Activated B cell treated with CpG ODN at 0.5 μM for 24 hours (primary cell): ENCODE measurements around the gene LCA5L. TPM values are rescaled to one million over a fixed set of nuclear protein-coding genes. Genes with fewer than 3 reads are reported as not detected.

Experiments
- ATAC-seq: fragments of 200-7000 bp; cut with Tn5 transposase; one replicate; pipeline ENCODE4 v1.10.0; 2021; ENCODE audit warnings: low read depth, mild to moderate bottlenecking, moderate library complexity
- CTCF ChIA-PET: fragments of 350-600 bp; sonication (Branson Sonifier 250); formaldehyde crosslinking; loops from one replicate; lab custom pipeline; 2021; ENCODE audit warnings: antibody characterized with exemption; lab: Charles Lee
- POLR2A ChIA-PET: fragments of 350-600 bp; sonication (Branson Sonifier 250); formaldehyde crosslinking; loops from one replicate; lab custom pipeline; 2021; ENCODE audit warnings: antibody characterized with exemption; lab: Charles Lee
- DNase-seq: peaks from one replicate; pipeline ENCODE4 v3.0.0; 2022
- H3K27ac Mint-ChIP-seq: one replicate; pipeline ENCODE4 v1.8.0; 2020; ENCODE audit warnings: mixed read lengths
- H3K27me3 Mint-ChIP-seq: one replicate; pipeline ENCODE4 v1.8.0; 2021; ENCODE audit warnings: mixed read lengths
- H3K36me3 Mint-ChIP-seq: one replicate; pipeline ENCODE4 v1.8.0; 2021; ENCODE audit warnings: low read depth, mixed read lengths
- H3K4me1 Mint-ChIP-seq: one replicate; pipeline ENCODE4 v1.8.0; 2021; ENCODE audit warnings: mixed read lengths
- H3K4me3 Mint-ChIP-seq: one replicate; pipeline ENCODE4 v1.8.0; 2020; ENCODE audit warnings: mild to moderate bottlenecking, mixed read lengths
- H3K9me3 Mint-ChIP-seq: one replicate; pipeline ENCODE4 v1.8.0; 2020; ENCODE audit warnings: mixed read lengths
- CTCF ChIP-seq: fragments of 200-600 bp; IDR thresholded peaks from one replicate; pipeline ENCODE4 v1.8.0; 2022; ENCODE audit warnings: antibody characterized with exemption, mild to moderate bottlenecking
- intact Hi-C: fragments of 100-400 bp; cut with micrococcal nuclease; formaldehyde crosslinking; loops from one replicate; pipeline ENCODE4 v1.15.1; 2024
- total RNA-seq: library from RNA; stranded (reverse); gene quantifications from 2 replicates; pipeline ENCODE4 v1.2.3, GENCODE V29; 2022

Gene LCA5L
- total RNA-seq, 1 donor from 2014 or later = 0.33 TPM

- no peak for ATAC-seq
- no peak for TF ChIP-seq CTCF
- intact Hi-C loops = no loop called here
- Mint-ChIP-seq H3K4me3 (no peak overlapping the region), H3K4me1 (no peaks in the 10 kb centered on the region), H3K27me3 (no peaks in the 10 kb centered on the region), H3K36me3 (peaks cover 28% of the 10 kb centered on the region), H3K9me3 (no peaks in the 10 kb centered on the region), H3K27ac (no peak overlapping the region)
- DNase-seq = no peak
- CTCF ChIA-PET = interaction anchor here (1.4 kb wide), 1 partner anchor 69 kb away, joined by 3 read pairs; no protein-coding TSS in a partner anchor
- POLR2A ChIA-PET = no interaction called here
Measured at GRCh38 chr21:39400173-39400572, 45.4 kb downstream of the LCA5L start.

- H3K4me1 Mint-ChIP-seq = no peaks in the 10 kb centered on the region
- no peak overlapping the region for H3K4me3 Mint-ChIP-seq
- DNase-seq (no peak), ATAC-seq (no peak)
- H3K36me3 Mint-ChIP-seq = peaks cover 45% of the 10 kb centered on the region
- CTCF ChIA-PET = no interaction called here
- no peak overlapping the region for H3K27ac Mint-ChIP-seq
- no peaks in the 10 kb centered on the region for H3K27me3 Mint-ChIP-seq
- no peaks in the 10 kb centered on the region for H3K9me3 Mint-ChIP-seq
- no peak for TF ChIP-seq CTCF
- POLR2A ChIA-PET = no interaction called here
- intact Hi-C loops = no loop called here
Measured at GRCh38 chr21:39397646-39398385, 47.8 kb downstream of the LCA5L start.

GRCh38 chr21:39392981-39393380 lies 52.6 kb downstream of the LCA5L start:
- CTCF ChIA-PET = no interaction called here
- POLR2A ChIA-PET = no interaction called here
- no peaks in the 10 kb centered on the region for H3K27me3 Mint-ChIP-seq
- H3K4me1 Mint-ChIP-seq = peaks cover 12% of the 10 kb centered on the region
- intact Hi-C loops = no loop called here
- no peak for TF ChIP-seq CTCF
- DNase-seq (no peak), ATAC-seq (no peak)
- no peaks in the 10 kb centered on the region for H3K9me3 Mint-ChIP-seq
- H3K4me3 Mint-ChIP-seq = no peak overlapping the region
- peaks cover 60% of the 10 kb centered on the region for H3K36me3 Mint-ChIP-seq
- no peak overlapping the region for H3K27ac Mint-ChIP-seq

- Mint-ChIP-seq H3K36me3 (peaks cover 39% of the 10 kb centered on the region), H3K4me1 (peaks cover 25% of the 10 kb centered on the region), H3K4me3 (no peak overlapping the region), H3K27me3 (no peaks in the 10 kb centered on the region), H3K9me3 (no peaks in the 10 kb centered on the region), H3K27ac (no peak overlapping the region)
- no peak for DNase-seq
- ChIA-PET CTCF (no interaction called here), POLR2A (no interaction called here)
- ATAC-seq = no peak
- intact Hi-C loops = no loop called here
- TF ChIP-seq CTCF = no peak
Measured at GRCh38 chr21:39390212-39390765, 55.3 kb downstream of the LCA5L start.

GRCh38 chr21:39388811-39389155 lies 56.8 kb downstream of the LCA5L start:
- peak overlapping the region; percentile 82 for H3K4me3 Mint-ChIP-seq
- peaks cover 26% of the 10 kb centered on the region for H3K4me1 Mint-ChIP-seq
- POLR2A ChIA-PET = no interaction called here
- peaks cover 29% of the 10 kb centered on the region for H3K36me3 Mint-ChIP-seq
- CTCF ChIA-PET = no interaction called here
- DNase-seq (no peak), ATAC-seq (no peak)
- TF ChIP-seq CTCF = peak; percentile 34
- H3K9me3 Mint-ChIP-seq = no peaks in the 10 kb centered on the region
- intact Hi-C loops = loop anchor here (1.0 to 5.0 kb wide), 6 partner anchors 15 to 881 kb away; partner anchors contain the start of gene PSMG1
- no peak overlapping the region for H3K27ac Mint-ChIP-seq
- no peaks in the 10 kb centered on the region for H3K27me3 Mint-ChIP-seq
